HepG2 (cell line): ENCODE data around the gene SIDT1. TPM values are rescaled to one million over a fixed set of nuclear protein-coding genes. Genes with fewer than 3 reads are reported as not detected.
A peak's percentile ranks its signal among the peaks of the same experiment; 100 is the strongest.

Experiments used
- ATAC-seq: fragments of 200-7000 bp; cut with Tn5 transposase; 3 replicates; pipeline ENCODE4 v1.9.1; 2020; ENCODE audit warnings: mild to moderate bottlenecking, moderate library complexity
- BruUV-seq: library from RNA; stranded (reverse); fragments of 400-500 nt; replicated peaks from 2 replicates; lab custom pipeline; 2021; lab: Mats Ljungman, UMichigan
- CTCF ChIA-PET: fragments of 300-600 bp; formaldehyde crosslinking; extraction: SDS; loops from one replicate; lab custom pipeline; 2021; ENCODE audit warnings: low total read pairs, inconsistent platforms, low intra/inter-chr PET ratio; lab: Yijun Ruan, JAX
- POLR2A ChIA-PET: fragments of 350-600 bp; sonication (Branson Sonifier 250); formaldehyde crosslinking; loops from one replicate; lab custom pipeline; 2020; ENCODE audit warnings: antibody characterized with exemption, inconsistent platforms; lab: Yijun Ruan, JAX
- DNase-seq: peaks from one replicate; pipeline ENCODE4 v3.0.0-alpha.2; 2015; ENCODE audit warnings: low spot score
- FAIRE-seq: peaks from 3 replicates; lab custom pipeline; 2011; peaks lifted over from hg19 to GRCh38; lab: Jason Lieb, UNC
- H2AFZ ChIP-seq: one replicate; pipeline ENCODE4 v1.6.1; 2011; ENCODE audit warnings: low read length, inconsistent platforms
- H3K27ac ChIP-seq: fragments of 300-600 bp; 3 replicates; pipeline ENCODE4 v1.8.0; 2011; ENCODE audit warnings: mixed run types, mild to moderate bottlenecking, mixed read lengths, low read length, inconsistent platforms; ENCODE audit not compliant: insufficient read depth; ENCODE audit errors: extremely low read length
- H3K27me3 ChIP-seq, 2 experiments: fragments of 200-600 bp in 1 of 2; 2 replicates in 1 of 2; 3 replicates in 1 of 2; pipeline versions ENCODE4 v1.6.0 to v1.8.0; 2011; ENCODE audit warnings: low read length in 2 of 2, mild to moderate bottlenecking in 2 of 2, moderate library complexity in 2 of 2, inconsistent platforms in 1 of 2; ENCODE audit not compliant: insufficient read depth in 2 of 2, control insufficient read depth in 1 of 2
- H3K36me3 ChIP-seq, 2 experiments: fragments of 200-600 bp in 1 of 2; replicated peaks in 1 of 2; 2 replicates in 1 of 2; 3 replicates in 1 of 2; pipeline versions ENCODE4 v1.5.1 to v1.8.0; 2011; ENCODE audit warnings: low read length in 2 of 2, inconsistent platforms in 1 of 2; ENCODE audit not compliant: insufficient read depth in 2 of 2, control insufficient read depth in 1 of 2
- H3K4me1 ChIP-seq: 2 replicates; pipeline ENCODE4 v1.5.1; 2012; ENCODE audit warnings: low read length, inconsistent platforms; ENCODE audit not compliant: insufficient read depth
- H3K4me2 ChIP-seq: 2 replicates; pipeline ENCODE4 v1.6.0; 2011; ENCODE audit warnings: low read depth, low read length, inconsistent platforms
- H3K4me3 ChIP-seq, 3 experiments: fragments of 200-600 bp in 1 of 3; sonication (generic), shearing (Covaris generic) in 1 of 3; replicated peaks in 1 of 3; 2 replicates each; pipeline ENCODE4 v1.5.1; 2011 to 2016; ENCODE audit warnings: low read length in 3 of 3, inconsistent platforms in 2 of 3, low read depth in 2 of 3, mild to moderate bottlenecking in 2 of 3, control low read depth in 1 of 3, mixed read lengths in 1 of 3; ENCODE audit not compliant: insufficient read depth in 1 of 3
- H3K79me2 ChIP-seq: one replicate; pipeline ENCODE4 v1.6.1; 2011; ENCODE audit warnings: low read length, inconsistent platforms; ENCODE audit not compliant: insufficient read depth
- H3K9ac ChIP-seq: 2 replicates; pipeline ENCODE4 v1.6.0; 2011; ENCODE audit warnings: mild to moderate bottlenecking, low read depth, low read length, inconsistent platforms; ENCODE audit not compliant: insufficient read depth
- H3K9me3 ChIP-seq: 2 replicates; pipeline ENCODE4 v1.5.1; 2012; ENCODE audit warnings: mild to moderate bottlenecking, low read length
- H4K20me1 ChIP-seq: 2 replicates; pipeline ENCODE4 v1.6.0; 2011; ENCODE audit warnings: inconsistent platforms, mild to moderate bottlenecking, low read length, moderate library complexity; ENCODE audit not compliant: insufficient read depth
- CHCHD3 ChIP-seq: sonication (generic); formaldehyde crosslinking; IDR thresholded peaks from 2 replicates; pipeline ENCODE4 v1.8.0; 2022; ENCODE audit warnings: mild to moderate bottlenecking, missing genetic modification reagents, moderate library complexity
- HNRNPK ChIP-seq: fragments of 200-400 bp; formaldehyde crosslinking; IDR thresholded peaks from 2 replicates; pipeline ENCODE4 v1.6.1; 2018; ENCODE audit warnings: low read length, low read depth, moderate library complexity, mild to moderate bottlenecking; ENCODE audit not compliant: poor library complexity, severe bottlenecking
- RAD51 ChIP-seq: fragments of 450-650 bp; IDR thresholded peaks from 2 replicates; pipeline ENCODE4 v1.6.1; 2016; ENCODE audit warnings: borderline replicate concordance
- RBM39 ChIP-seq: fragments of 200-400 bp; formaldehyde crosslinking; IDR thresholded peaks from one replicate; pipeline ENCODE4 v1.6.1; 2018; ENCODE audit warnings: antibody characterized with exemption, mild to moderate bottlenecking, low read depth, low read length; ENCODE audit not compliant: poor library complexity, severe bottlenecking
- SRSF9 ChIP-seq: fragments of 200-400 bp; formaldehyde crosslinking; IDR thresholded peaks from 2 replicates; pipeline ENCODE4 v1.6.1; 2018; ENCODE audit warnings: borderline replicate concordance, mild to moderate bottlenecking, low read depth, low read length; ENCODE audit not compliant: insufficient read depth, poor library complexity, severe bottlenecking
- SRY ChIP-seq: sonication (generic); formaldehyde crosslinking; IDR thresholded peaks from 2 replicates; pipeline ENCODE4 v1.8.0; 2022; ENCODE audit warnings: mild to moderate bottlenecking, missing genetic modification reagents
- TMF1 ChIP-seq: sonication (generic); formaldehyde crosslinking; IDR thresholded peaks from 2 replicates; pipeline ENCODE4 v1.8.1; 2022; ENCODE audit warnings: low read depth, missing genetic modification reagents
- ZBTB8A ChIP-seq: sonication (generic); formaldehyde crosslinking; IDR thresholded peaks from 2 replicates; pipeline ENCODE4 v1.4.0; 2020; ENCODE audit warnings: mild to moderate bottlenecking, low read depth, missing genetic modification reagents, borderline replicate concordance
- WGBS: methylation state at CpG from one replicate; pipeline ENCODE4 v1.1.6; 2017; ENCODE audit warnings: low lambda C conversion rate; 5-methylcytosine and 5-hydroxymethylcytosine counted together
- in situ Hi-C: cut with HindIII; loops from 2 replicates; pipeline ENCODE4 v1.10.0; 2017; ENCODE audit warnings: low pct_unique_long_range_greater_than_20kb; ENCODE audit not compliant: extremely low pct_ligation_motif_present
- intact Hi-C: fragments of 100-400 bp; cut with micrococcal nuclease; formaldehyde crosslinking; loops from one replicate; pipeline ENCODE4 v1.10.0; 2022; ENCODE audit not compliant: unreplicated experiment
- polyA plus RNA-seq, 8 experiments: library from polyadenylated mRNA; depleted of rRNA in 3 of 8; stranded (reverse) in 7 of 8; unstranded in 1 of 8; fragments of >200 nt; fragmentation: Illumina TruSeq in 4 of 8; extraction: Trizol in 4 of 8; gene quantifications; 2 replicates each; pipeline versions ENCODE4 v1.2.1 to v1.2.3, GENCODE V29; 2011 to 2016; ENCODE audit warnings: low read depth in 4 of 8, missing spikeins in 1 of 8, mixed read lengths in 1 of 8; ENCODE audit not compliant: insufficient read depth in 1 of 8
- total RNA-seq, 5 experiments: library from RNA; depleted of rRNA; stranded (reverse); fragments of >200 nt; fragmentation: Illumina TruSeq; extraction: Trizol; gene quantifications; 2 replicates each; pipeline ENCODE4 v1.2.3, GENCODE V29; 2016; ENCODE audit warnings: low read depth in 1 of 5
- TF ChIP-seq, protein P1 (sequence below): sonication (generic); formaldehyde crosslinking; IDR thresholded peaks from 2 replicates; pipeline ENCODE4 v1.4.0; 2020; ENCODE audit warnings: mild to moderate bottlenecking, missing genetic modification reagents
- TF ChIP-seq, protein P2 (sequence below): sonication (generic); formaldehyde crosslinking; conservative IDR thresholded peaks from 2 replicates; pipeline ENCODE4 v1.4.0; 2020; ENCODE audit warnings: missing genetic modification reagents

Gene SIDT1
- total and polyA plus RNA-seq, 2 of the 13 experiments (the other 11 are each of a cell fraction or from before 2014, with no cell fraction given), result 0.07 TPM

DNA sequence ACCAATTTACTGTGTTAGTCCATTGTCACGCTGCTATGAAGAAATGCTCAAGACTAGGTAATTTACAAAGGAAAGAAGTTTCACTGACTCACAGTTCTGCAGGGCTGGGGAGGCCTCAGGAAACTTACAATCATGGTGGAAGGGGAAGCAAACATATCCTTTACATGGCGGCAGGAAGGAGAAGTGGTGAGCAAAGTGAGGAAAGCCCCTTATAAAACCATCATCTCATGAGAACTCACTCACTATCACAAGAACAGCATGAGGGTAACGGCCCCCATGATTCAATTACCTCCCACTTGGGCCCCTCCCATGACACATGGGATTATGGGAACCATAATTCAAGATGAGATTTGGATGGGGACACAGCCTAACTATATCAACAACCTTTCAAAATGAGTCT, 143.9 kb downstream of the SIDT1 start (continued):
- TF ChIP-seq, protein P1, sequence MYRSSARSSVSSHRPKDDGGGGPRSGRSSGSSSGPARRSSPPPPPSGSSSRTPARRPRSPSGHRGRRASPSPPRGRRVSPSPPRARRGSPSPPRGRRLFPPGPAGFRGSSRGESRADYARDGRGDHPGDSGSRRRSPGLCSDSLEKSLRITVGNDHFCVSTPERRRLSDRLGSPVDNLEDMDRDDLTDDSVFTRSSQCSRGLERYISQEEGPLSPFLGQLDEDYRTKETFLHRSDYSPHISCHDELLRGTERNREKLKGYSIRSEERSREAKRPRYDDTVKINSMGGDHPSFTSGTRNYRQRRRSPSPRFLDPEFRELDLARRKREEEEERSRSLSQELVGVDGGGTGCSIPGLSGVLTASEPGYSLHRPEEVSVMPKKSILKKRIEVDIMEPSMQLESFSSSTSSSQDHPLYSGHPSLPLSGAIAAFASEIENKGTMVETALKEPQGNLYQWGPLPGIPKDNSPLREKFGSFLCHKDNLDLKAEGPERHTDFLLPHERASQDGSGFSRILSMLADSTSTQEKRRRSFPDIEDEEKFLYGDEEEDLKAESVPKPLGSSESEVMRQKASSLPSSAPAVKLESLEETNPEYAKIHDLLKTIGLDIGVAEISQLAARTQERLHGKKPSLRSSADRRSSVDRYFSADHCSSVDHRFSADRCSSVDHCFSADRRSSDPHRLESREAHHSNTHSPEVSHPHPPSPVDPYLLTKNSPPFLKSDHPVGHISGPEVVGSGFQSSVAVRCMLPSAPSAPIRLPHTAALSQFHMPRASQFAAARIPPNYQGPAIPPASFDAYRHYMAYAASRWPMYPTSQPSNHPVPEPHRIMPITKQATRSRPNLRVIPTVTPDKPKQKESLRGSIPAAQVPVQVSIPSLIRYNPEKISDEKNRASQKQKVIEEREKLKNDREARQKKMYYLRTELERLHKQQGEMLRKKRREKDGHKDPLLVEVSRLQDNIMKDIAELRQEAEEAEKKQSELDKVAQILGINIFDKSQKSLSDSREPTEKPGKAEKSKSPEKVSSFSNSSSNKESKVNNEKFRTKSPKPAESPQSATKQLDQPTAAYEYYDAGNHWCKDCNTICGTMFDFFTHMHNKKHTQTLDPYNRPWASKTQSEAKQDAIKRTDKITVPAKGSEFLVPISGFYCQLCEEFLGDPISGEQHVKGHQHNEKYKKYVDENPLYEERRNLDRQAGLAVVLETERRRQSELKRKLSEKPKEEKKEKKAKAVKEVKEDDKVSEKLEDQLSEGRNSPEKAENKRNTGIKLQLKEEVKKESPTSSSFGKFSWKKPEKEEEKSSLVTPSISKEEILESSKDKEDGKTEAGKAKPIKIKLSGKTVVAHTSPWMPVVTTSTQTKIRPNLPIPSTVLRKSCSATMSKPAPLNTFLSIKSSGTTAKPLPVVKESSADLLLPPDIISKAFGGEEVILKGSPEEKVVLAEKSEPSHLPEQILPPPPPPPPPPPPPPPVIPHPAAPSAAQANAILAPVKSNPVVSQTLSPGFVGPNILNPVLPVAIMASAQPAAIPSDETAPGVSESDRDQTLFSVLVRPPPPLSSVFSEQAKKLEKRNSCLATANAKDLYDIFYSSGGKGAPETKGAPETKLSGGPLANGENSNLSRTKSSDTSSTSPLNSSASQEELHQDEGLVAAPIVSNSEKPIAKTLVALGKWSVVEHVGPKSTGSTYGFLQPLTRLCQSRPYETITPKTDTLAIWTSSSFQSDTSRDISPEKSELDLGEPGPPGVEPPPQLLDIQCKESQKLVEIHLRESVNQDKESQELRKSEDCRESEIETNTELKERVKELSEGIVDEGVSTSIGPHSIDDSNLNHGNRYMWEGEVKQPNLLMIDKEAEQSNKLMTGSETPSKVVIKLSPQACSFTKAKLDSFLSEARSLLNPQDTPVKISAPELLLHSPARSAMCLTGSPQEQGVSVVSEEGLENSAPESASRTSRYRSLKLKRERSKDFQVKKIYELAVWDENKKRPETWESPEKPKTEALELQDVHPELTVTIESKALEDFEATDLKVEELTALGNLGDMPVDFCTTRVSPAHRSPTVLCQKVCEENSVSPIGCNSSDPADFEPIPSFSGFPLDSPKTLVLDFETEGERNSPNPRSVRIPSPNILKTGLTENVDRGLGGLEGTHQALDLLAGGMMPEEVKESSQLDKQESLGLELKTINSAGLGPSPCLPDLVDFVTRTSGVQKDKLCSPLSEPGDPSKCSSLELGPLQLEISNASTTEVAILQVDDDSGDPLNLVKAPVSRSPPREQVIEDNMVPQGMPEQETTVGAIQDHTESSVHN (CRISPR knock-in tag), result no peak

DNA sequence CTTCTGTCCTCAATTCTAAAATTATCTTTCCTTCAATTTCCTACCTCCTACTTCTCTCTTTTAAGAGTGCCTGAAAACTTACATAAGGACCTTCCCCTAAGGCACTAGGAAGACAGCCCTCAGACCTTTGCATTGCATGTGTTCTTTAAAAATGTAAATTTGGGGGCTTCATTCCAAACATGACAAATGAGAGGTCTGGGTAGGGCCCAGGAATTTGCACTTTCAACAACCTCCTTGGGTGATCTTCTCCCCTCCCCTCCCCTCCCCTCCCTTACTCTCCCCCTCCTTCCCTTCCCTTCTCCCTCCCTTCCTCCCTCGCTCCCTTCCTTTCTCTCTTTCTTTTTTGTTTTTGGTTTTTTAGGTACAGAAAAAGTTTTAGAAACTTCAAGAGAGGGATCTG, 145.4 kb downstream of the SIDT1 start:
- CTCF ChIA-PET, result no interaction called here
- WGBS, result 93% methylated on average over 1 of the region's 1 CpG

More for the DNA sequence above, 145.4 kb downstream of the SIDT1 start:
- H4K20me1 ChIP-seq, result no peaks in the 10 kb centered on the region
- H3K4me2 ChIP-seq, result no peak overlapping the region
- no peak for TF ChIP-seq ZBTB8A (CRISPR knock-in tag)
- no peak for TF ChIP-seq RAD51
- TF ChIP-seq, protein P2, sequence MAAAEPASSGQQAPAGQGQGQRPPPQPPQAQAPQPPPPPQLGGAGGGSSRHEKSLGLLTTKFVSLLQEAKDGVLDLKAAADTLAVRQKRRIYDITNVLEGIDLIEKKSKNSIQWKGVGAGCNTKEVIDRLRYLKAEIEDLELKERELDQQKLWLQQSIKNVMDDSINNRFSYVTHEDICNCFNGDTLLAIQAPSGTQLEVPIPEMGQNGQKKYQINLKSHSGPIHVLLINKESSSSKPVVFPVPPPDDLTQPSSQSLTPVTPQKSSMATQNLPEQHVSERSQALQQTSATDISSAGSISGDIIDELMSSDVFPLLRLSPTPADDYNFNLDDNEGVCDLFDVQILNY (CRISPR knock-in tag), result no peak
- peak; percentile 73 for TF ChIP-seq HNRNPK
- no peak for TF ChIP-seq RBM39
- no peak for TF ChIP-seq SRY (CRISPR knock-in tag)
- no peak for TF ChIP-seq CHCHD3 (CRISPR knock-in tag)
- TF ChIP-seq TMF1 (CRISPR knock-in tag), result no peak
- no peak for TF ChIP-seq SRSF9
- TF ChIP-seq, all 625 proteins: peak for 1
- no peak overlapping the region for H2AFZ ChIP-seq
- BruUV-seq, result no TSS peak
- intact Hi-C loops (no loop called here), in situ Hi-C loops (no loop called here)
- DNase-seq (no peak), FAIRE-seq (no peak), ATAC-seq (no peak)
- no peak overlapping the region for H3K27ac ChIP-seq
- POLR2A ChIA-PET, result no interaction called here
- H3K36me3 ChIP-seq, result peaks cover 4 to 28% of the 10 kb centered on the region in 2 experiments; a peak in 4 of 5 replicates
- H3K27me3 ChIP-seq, result no peaks in the 10 kb centered on the region
- H3K4me1 ChIP-seq, result no peaks in the 10 kb centered on the region
- H3K4me3 ChIP-seq, result no peak overlapping the region
- H3K9ac ChIP-seq, result no peak overlapping the region
- no peaks in the 10 kb centered on the region for H3K79me2 ChIP-seq
- no peaks in the 10 kb centered on the region for H3K9me3 ChIP-seq
